Vagina (tissue), 2 donors: ENCODE measurements around the gene TECTB. TPM values are rescaled to one million over a fixed set of nuclear protein-coding genes. Genes with fewer than 3 reads are reported as not detected.

ENCODE experiments used
- DNase-seq, 2 donors: peaks; one replicate each; pipeline ENCODE4 v3.0.0-alpha.2; 2017; ENCODE audit errors: extremely low spot score in 2 of 2
- H3K27ac ChIP-seq: fragments of 200-600 bp; sonication (generic); one replicate; pipeline ENCODE4 v1.5.1; 2019
- H3K27me3 ChIP-seq: fragments of 200-600 bp; sonication (generic); one replicate; pipeline ENCODE4 v1.5.1; 2019
- H3K36me3 ChIP-seq, 2 donors: fragments of 200-600 bp; sonication (generic); one replicate each; pipeline ENCODE4 v1.5.1; 2017 to 2019
- H3K4me1 ChIP-seq: fragments of 200-600 bp; sonication (generic); one replicate; pipeline ENCODE4 v1.5.1; 2019
- H3K4me3 ChIP-seq, 2 donors: fragments of 200-600 bp; sonication (generic); 1 replicate in 1 of 2; 2 replicates in 1 of 2; pipeline ENCODE4 v1.5.1; 2016 to 2019
- H3K9me3 ChIP-seq: fragments of 200-600 bp; sonication (generic); one replicate; pipeline ENCODE4 v1.5.1; 2019
- POLR2A ChIP-seq, 2 donors: fragments of 450-650 bp; IDR thresholded peaks; one replicate each; pipeline ENCODE4 v1.6.1; 2017; ENCODE audit warnings: antibody characterized with exemption in 2 of 2, mild to moderate bottlenecking in 2 of 2, moderate library complexity in 2 of 2
- POLR2AphosphoS5 ChIP-seq, 2 donors: sonication (generic); formaldehyde crosslinking; IDR thresholded peaks; one replicate each; pipeline ENCODE4 v1.9.0; 2017; ENCODE audit warnings: antibody characterized with exemption in 2 of 2, mild to moderate bottlenecking in 2 of 2, low read depth in 1 of 2; ENCODE audit not compliant: insufficient read depth in 1 of 2
- intact Hi-C: fragments of 100-400 bp; cut with DNase I; formaldehyde crosslinking; loops from one replicate; pipeline ENCODE4 v1.15.1; 2023
- total RNA-seq: library from RNA; depleted of rRNA; stranded (reverse); fragments of >200 nt; gene quantifications from one replicate; pipeline ENCODE4 v1.2.3, GENCODE V29; 2016
- TF ChIP-seq, protein P1 (sequence below), 3 experiments: fragments of 450-650 bp in 2 of 3; fragments of 200-600 bp in 1 of 3; sonication (generic) in 1 of 3; IDR thresholded peaks; one replicate each; pipeline ENCODE4 v1.5.1; 2017 to 2019; ENCODE audit warnings: antibody characterized with exemption in 3 of 3, mild to moderate bottlenecking in 2 of 3, moderate library complexity in 2 of 3

TECTB gene
- total RNA-seq, 1 donor from 2014 or later, result not detected

DNA sequence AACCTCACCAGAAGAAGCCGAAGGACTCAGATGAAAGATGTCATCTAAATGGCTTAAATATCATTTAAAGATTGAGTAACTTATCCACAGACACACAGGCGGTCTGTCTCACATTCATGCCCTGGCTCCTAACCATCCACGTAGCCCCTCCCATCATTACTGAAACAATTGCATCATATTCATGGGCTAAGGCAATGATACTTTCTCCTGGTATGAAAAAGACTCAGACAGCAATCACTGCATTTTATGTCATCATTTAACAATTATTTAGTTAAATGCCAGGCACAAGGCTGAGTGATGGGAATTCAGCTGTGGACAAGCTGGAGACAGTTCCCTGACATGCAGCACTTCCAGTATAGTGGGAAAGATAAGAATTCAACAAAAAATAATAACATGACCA is 11.2 kb upstream of the TECTB start:
- intact Hi-C loops, result no loop called here
- DNase-seq, result no peak
- no peak overlapping the region for H3K27ac ChIP-seq

DNA sequence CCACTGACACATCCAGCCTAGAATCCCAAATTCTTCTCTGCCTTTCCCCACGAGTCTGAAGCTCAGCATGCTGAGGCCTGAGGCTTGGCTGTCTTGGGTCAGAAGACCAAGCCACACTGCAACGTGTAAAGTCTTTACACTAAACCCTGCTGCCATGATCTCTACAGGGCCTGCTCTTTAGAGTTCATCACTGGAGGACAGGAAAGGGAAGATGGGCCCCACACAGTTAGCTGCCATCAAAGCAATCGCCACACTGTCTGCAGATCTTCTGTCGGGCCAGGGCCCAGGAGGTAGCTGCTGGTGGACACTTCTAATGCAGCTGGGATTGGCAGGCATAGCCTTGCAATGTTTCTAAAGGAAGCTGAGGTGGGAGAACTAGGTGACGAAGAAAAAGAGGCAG is 8.4 kb upstream of the TECTB start:
- DNase-seq, result no peak
- Histone ChIP-seq H3K27ac (no peak overlapping the region), H3K9me3 (no peaks in the 10 kb centered on the region), H3K4me3 (no peak overlapping the region), H3K4me1 (no peaks in the 10 kb centered on the region), H3K36me3 (no peaks in the 10 kb centered on the region), H3K27me3 (no peaks in the 10 kb centered on the region)
- no peak for TF ChIP-seq POLR2A (IDR thresholded peaks at IDR 0.05)
- TF ChIP-seq, protein P1, sequence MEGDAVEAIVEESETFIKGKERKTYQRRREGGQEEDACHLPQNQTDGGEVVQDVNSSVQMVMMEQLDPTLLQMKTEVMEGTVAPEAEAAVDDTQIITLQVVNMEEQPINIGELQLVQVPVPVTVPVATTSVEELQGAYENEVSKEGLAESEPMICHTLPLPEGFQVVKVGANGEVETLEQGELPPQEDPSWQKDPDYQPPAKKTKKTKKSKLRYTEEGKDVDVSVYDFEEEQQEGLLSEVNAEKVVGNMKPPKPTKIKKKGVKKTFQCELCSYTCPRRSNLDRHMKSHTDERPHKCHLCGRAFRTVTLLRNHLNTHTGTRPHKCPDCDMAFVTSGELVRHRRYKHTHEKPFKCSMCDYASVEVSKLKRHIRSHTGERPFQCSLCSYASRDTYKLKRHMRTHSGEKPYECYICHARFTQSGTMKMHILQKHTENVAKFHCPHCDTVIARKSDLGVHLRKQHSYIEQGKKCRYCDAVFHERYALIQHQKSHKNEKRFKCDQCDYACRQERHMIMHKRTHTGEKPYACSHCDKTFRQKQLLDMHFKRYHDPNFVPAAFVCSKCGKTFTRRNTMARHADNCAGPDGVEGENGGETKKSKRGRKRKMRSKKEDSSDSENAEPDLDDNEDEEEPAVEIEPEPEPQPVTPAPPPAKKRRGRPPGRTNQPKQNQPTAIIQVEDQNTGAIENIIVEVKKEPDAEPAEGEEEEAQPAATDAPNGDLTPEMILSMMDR (IDR thresholded peaks at IDR 0.05), result no peak
- no peak for TF ChIP-seq POLR2AphosphoS5 (IDR thresholded peaks at IDR 0.05; ENCODE audit: insufficient read depth in 1 of 2, low read depth in 1 of 2)
- intact Hi-C loops, result no loop called here

More for the DNA sequence above, 11.2 kb upstream of the TECTB start:
- no peak for TF ChIP-seq POLR2AphosphoS5 (IDR thresholded peaks at IDR 0.05; ENCODE audit: insufficient read depth in 1 of 2, low read depth in 1 of 2)
- TF ChIP-seq POLR2A (IDR thresholded peaks at IDR 0.05), result no peak
- TF ChIP-seq, protein P1 (IDR thresholded peaks at IDR 0.05), result no peak
- H3K36me3 ChIP-seq, result no peaks in the 10 kb centered on the region
- H3K4me1 ChIP-seq, result no peaks in the 10 kb centered on the region
- H3K27me3 ChIP-seq, result no peaks in the 10 kb centered on the region
- no peaks in the 10 kb centered on the region for H3K9me3 ChIP-seq
- H3K4me3 ChIP-seq, result no peak overlapping the region

DNA sequence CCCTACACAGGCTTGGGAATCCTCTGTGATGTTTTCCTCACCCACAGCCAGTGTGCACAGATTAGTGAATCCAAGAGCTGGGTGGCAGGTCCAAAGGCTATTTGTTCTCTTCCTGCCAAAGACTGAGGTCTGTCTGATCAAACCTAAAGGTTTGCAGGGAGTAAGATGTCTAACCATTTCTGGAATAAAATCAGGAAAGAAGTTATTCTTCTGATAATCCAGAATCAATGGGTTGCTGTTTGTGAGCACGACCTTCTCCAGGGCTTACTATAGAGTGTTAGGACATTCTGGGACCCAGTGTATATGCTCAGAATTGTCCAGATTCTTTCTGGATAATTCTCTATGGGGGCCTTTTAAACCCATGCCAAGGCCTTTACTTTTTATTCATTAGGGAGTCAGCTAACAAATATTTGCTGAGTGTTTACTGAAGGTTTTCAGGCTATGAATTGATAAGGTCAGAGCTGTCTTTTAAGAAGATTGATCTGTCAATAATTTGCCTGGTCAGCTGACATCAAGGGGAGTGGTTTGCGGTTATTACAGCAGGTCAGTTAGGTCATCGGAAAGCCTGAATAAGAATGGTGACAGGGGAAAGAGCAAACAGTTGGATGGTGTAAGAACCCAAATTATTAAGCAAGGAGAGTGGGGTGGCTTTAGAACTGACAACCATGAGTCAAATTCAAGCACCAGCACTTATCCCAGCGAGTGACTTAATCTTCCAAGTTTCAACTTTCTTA is 7.5 kb upstream of the TECTB start:
- no peaks in the 10 kb centered on the region for H3K27me3 ChIP-seq
- no peak overlapping the region for H3K27ac ChIP-seq
- intact Hi-C loops, result no loop called here
- TF ChIP-seq POLR2AphosphoS5 (IDR thresholded peaks at IDR 0.05; ENCODE audit: insufficient read depth in 1 of 2, low read depth in 1 of 2), result no peak
- TF ChIP-seq, protein P1 (IDR thresholded peaks at IDR 0.05), result no peak
- TF ChIP-seq POLR2A (IDR thresholded peaks at IDR 0.05), result no peak
- H3K9me3 ChIP-seq, result no peaks in the 10 kb centered on the region
- H3K4me3 ChIP-seq, result no peak overlapping the region
- no peaks in the 10 kb centered on the region for H3K4me1 ChIP-seq
- no peak for DNase-seq
- no peaks in the 10 kb centered on the region for H3K36me3 ChIP-seq

DNA sequence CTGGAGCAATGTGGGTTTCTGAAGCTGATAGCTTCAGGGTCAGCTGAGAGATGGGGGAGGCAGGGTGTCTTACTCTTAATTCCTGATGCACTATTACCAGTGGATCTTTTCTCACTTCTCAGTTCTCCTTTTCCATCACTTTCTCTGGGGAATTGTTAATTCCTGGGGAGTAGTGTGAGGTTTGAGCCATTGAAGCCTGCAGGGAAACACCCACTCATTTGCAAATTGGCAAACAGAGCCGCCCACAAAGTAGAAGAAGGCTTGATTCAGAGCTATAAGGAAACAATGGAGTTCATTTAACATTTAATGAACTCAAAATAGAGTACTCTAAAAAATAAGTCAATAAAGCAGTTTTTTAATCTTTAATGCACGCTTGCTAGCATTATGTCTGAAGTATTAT is 4.3 kb upstream of the TECTB start:
- DNase-seq, result peak in 1 of 2 donors; percentile 20
- H3K4me1 ChIP-seq, result no peaks in the 10 kb centered on the region
- H3K27ac ChIP-seq, result no peak overlapping the region
- no peaks in the 10 kb centered on the region for H3K36me3 ChIP-seq
- no peak for TF ChIP-seq POLR2A (IDR thresholded peaks at IDR 0.05)
- no peak for TF ChIP-seq POLR2AphosphoS5 (IDR thresholded peaks at IDR 0.05; ENCODE audit: insufficient read depth in 1 of 2, low read depth in 1 of 2)
- TF ChIP-seq, protein P1 (IDR thresholded peaks at IDR 0.05), result no peak
- intact Hi-C loops, result no loop called here
- H3K4me3 ChIP-seq, result no peak overlapping the region
- H3K27me3 ChIP-seq, result no peaks in the 10 kb centered on the region
- H3K9me3 ChIP-seq, result no peaks in the 10 kb centered on the region

DNA sequence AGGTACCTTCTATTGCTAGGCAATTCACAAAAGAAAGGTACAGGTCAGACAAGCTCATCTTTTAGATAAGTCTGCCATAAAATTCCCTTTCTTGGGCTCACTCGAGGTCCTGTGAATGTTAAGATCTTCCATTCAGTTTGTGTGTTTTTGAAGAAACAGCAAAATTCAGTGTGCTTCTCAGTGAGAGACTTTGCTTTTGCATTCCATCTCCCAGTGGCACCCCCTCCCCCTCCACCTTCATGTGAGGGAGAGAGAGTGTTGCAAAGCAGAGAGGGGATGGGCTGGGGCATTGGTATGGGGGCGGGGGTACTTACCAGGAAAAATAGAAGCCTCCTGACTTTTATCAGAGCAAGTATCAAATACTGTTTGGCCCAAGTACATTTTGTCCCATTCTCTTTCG is 3.8 kb upstream of the TECTB start:
- no peak for TF ChIP-seq POLR2AphosphoS5 (IDR thresholded peaks at IDR 0.05; ENCODE audit: insufficient read depth in 1 of 2, low read depth in 1 of 2)
- TF ChIP-seq, protein P1 (IDR thresholded peaks at IDR 0.05), result no peak
- no peak for TF ChIP-seq POLR2A (IDR thresholded peaks at IDR 0.05)
- peak in 1 of 2 donors; percentile 29 for DNase-seq
- no peaks in the 10 kb centered on the region for H3K27me3 ChIP-seq
- H3K4me3 ChIP-seq, result no peak overlapping the region
- H3K27ac ChIP-seq, result no peak overlapping the region
- no peaks in the 10 kb centered on the region for H3K4me1 ChIP-seq
- no peaks in the 10 kb centered on the region for H3K9me3 ChIP-seq
- no peaks in the 10 kb centered on the region for H3K36me3 ChIP-seq
- intact Hi-C loops, result no loop called here
